MM.1S (cell line): ENCODE measurements around the gene SLC37A1.

Experiments
- DNase-seq: peaks from one replicate; pipeline ENCODE4 v3.0.0-alpha.2; 2015
- H2AFZ ChIP-seq: fragments of 300-600 bp; sonication (generic); 2 replicates; pipeline ENCODE4 v1.6.0; 2016; ENCODE audit warnings: antibody characterized with exemption, low read length
- H3F3A ChIP-seq: fragments of 300-600 bp; sonication (generic); 2 replicates; pipeline ENCODE4 v1.6.1; 2016; ENCODE audit warnings: mild to moderate bottlenecking, antibody characterized with exemption, low read length, moderate library complexity, mixed read lengths; ENCODE audit not compliant: insufficient read depth
- H3K27ac ChIP-seq: fragments of 300-600 bp; sonication (generic); 2 replicates; pipeline ENCODE4 v1.5.1; 2016; ENCODE audit warnings: mild to moderate bottlenecking, low read length
- H3K27me3 ChIP-seq: fragments of 300-600 bp; sonication (generic); replicated peaks from 2 replicates; pipeline ENCODE4 v1.6.0; 2016; ENCODE audit warnings: low read length; ENCODE audit not compliant: insufficient read depth
- H3K36me3 ChIP-seq: fragments of 300-600 bp; sonication (generic); replicated peaks from 2 replicates; pipeline ENCODE4 v1.6.1; 2016; ENCODE audit warnings: mild to moderate bottlenecking, low read length, mixed read lengths; ENCODE audit not compliant: insufficient read depth
- H3K4me1 ChIP-seq: fragments of 300-600 bp; sonication (generic); 2 replicates; pipeline ENCODE4 v1.6.1; 2016; ENCODE audit warnings: low read length, mixed read lengths
- H3K4me2 ChIP-seq: fragments of 300-600 bp; sonication (generic); 2 replicates; pipeline ENCODE4 v1.6.0; 2016; ENCODE audit warnings: low read depth, low read length
- H3K4me3 ChIP-seq: fragments of 300-600 bp; sonication (generic); 2 replicates; pipeline ENCODE4 v1.5.1; 2016; ENCODE audit warnings: low read length, mixed read lengths
- H3K79me2 ChIP-seq: fragments of 300-600 bp; sonication (generic); 2 replicates; pipeline ENCODE4 v1.6.1; 2016; ENCODE audit warnings: mixed run types, low read length, mixed read lengths
- H3K9ac ChIP-seq: fragments of 300-600 bp; sonication (generic); 2 replicates; pipeline ENCODE4 v1.6.1; 2016; ENCODE audit warnings: low read length, mixed read lengths
- H3K9me2 ChIP-seq: fragments of 300-600 bp; sonication (generic); replicated peaks from 2 replicates; pipeline ENCODE4 v1.6.1; 2016; ENCODE audit warnings: mild to moderate bottlenecking, low read length, mixed read lengths; ENCODE audit not compliant: insufficient read depth
- H3K9me3 ChIP-seq: fragments of 300-600 bp; sonication (generic); replicated peaks from 2 replicates; pipeline ENCODE4 v1.6.1; 2016; ENCODE audit warnings: mild to moderate bottlenecking, low read length, mixed read lengths; ENCODE audit not compliant: insufficient read depth
- H4K20me1 ChIP-seq: fragments of 300-600 bp; sonication (generic); 2 replicates; pipeline ENCODE4 v1.6.1; 2016; ENCODE audit warnings: mild to moderate bottlenecking, low read length, moderate library complexity, mixed read lengths; ENCODE audit not compliant: insufficient read depth
- EZH2 ChIP-seq: fragments of 300-600 bp; sonication (generic); optimal IDR thresholded peaks from 2 replicates; pipeline ENCODE3; 2017; ENCODE audit warnings: low read depth, mild to moderate bottlenecking, antibody characterized with exemption, low read length, mixed read lengths
- EZH2phosphoT487 ChIP-seq: fragments of 300-600 bp; sonication (generic); IDR thresholded peaks from 2 replicates; pipeline ENCODE4 v1.6.1; 2018; ENCODE audit warnings: antibody characterized with exemption, low read length
- TF ChIP-seq, protein P1 (sequence below): fragments of 300-600 bp; sonication (generic); IDR thresholded peaks from 2 replicates; pipeline ENCODE4 v1.5.1; 2016; ENCODE audit warnings: antibody characterized with exemption, low read length, mixed read lengths

Gene SLC37A1

GRCh38 chr21:42542196-42542595 lies 28.5 kb downstream of the SLC37A1 start:
- Histone ChIP-seq H3K4me2 (no peak overlapping the region), H3F3A (no peaks in the 10 kb centered on the region), H2AFZ (no peak overlapping the region), H3K9ac (no peak overlapping the region), H4K20me1 (no peaks in the 10 kb centered on the region), H3K4me1 (peaks cover 5% of the 10 kb centered on the region; the same call in 1 of the 2 replicates), H3K36me3 (no peaks in the 10 kb centered on the region), H3K4me3 (no peak overlapping the region), H3K9me3 (no peaks in the 10 kb centered on the region), H3K9me2 (no peaks in the 10 kb centered on the region), H3K27me3 (peaks cover 52% of the 10 kb centered on the region), H3K27ac (no peak overlapping the region), H3K79me2 (no peaks in the 10 kb centered on the region)
- no peak for DNase-seq
- TF ChIP-seq EZH2phosphoT487 (no peak), EZH2 (no peak)
- TF ChIP-seq, protein P1, sequence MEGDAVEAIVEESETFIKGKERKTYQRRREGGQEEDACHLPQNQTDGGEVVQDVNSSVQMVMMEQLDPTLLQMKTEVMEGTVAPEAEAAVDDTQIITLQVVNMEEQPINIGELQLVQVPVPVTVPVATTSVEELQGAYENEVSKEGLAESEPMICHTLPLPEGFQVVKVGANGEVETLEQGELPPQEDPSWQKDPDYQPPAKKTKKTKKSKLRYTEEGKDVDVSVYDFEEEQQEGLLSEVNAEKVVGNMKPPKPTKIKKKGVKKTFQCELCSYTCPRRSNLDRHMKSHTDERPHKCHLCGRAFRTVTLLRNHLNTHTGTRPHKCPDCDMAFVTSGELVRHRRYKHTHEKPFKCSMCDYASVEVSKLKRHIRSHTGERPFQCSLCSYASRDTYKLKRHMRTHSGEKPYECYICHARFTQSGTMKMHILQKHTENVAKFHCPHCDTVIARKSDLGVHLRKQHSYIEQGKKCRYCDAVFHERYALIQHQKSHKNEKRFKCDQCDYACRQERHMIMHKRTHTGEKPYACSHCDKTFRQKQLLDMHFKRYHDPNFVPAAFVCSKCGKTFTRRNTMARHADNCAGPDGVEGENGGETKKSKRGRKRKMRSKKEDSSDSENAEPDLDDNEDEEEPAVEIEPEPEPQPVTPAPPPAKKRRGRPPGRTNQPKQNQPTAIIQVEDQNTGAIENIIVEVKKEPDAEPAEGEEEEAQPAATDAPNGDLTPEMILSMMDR = no peak

DNA sequence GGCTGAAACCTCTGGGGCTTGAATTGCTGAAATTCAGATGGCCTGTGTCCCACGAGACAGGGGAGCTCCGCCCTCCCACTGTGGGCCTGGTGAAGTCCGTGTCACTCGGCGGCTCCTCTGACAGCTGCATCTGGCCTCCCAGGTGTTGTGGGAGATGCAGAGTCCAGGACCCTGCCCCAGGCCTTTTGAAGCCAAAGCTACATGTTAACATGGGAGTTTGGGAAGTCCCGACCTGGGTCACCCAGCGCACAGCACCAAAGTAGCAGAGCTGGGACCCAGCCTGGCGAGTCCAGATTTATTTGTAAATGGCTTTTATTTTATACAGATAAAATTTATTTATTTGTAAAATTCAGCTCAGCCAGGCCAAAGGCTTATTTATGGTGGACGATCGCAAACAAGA lies 28.9 kb downstream of the SLC37A1 start:
- H3K27me3 ChIP-seq = peaks cover 52% of the 10 kb centered on the region
- H3K79me2 ChIP-seq = no peaks in the 10 kb centered on the region
- H3K4me3 ChIP-seq = no peak overlapping the region
- H3K9me2 ChIP-seq = no peaks in the 10 kb centered on the region
- H4K20me1 ChIP-seq = no peaks in the 10 kb centered on the region
- H3K4me1 ChIP-seq = peaks cover 5% of the 10 kb centered on the region; the same call in 1 of the 2 replicates
- no peak for DNase-seq
- H2AFZ ChIP-seq = no peak overlapping the region
- H3K36me3 ChIP-seq = no peaks in the 10 kb centered on the region
- H3F3A ChIP-seq = no peaks in the 10 kb centered on the region
- TF ChIP-seq EZH2 (no peak), EZH2phosphoT487 (no peak)
- TF ChIP-seq, protein P1 = no peak
- H3K9me3 ChIP-seq = no peaks in the 10 kb centered on the region
- no peak overlapping the region for H3K9ac ChIP-seq
- H3K4me2 ChIP-seq = no peak overlapping the region
- no peak overlapping the region for H3K27ac ChIP-seq

- no peaks in the 10 kb centered on the region for H3K79me2 ChIP-seq
- peaks cover 5% of the 10 kb centered on the region; the same call in 1 of the 2 replicates for H3K4me1 ChIP-seq
- no peak overlapping the region for H3K4me2 ChIP-seq
- H3K27me3 ChIP-seq = peaks cover 50% of the 10 kb centered on the region
- no peak overlapping the region for H3K4me3 ChIP-seq
- H4K20me1 ChIP-seq = no peaks in the 10 kb centered on the region
- no peak overlapping the region for H3K27ac ChIP-seq
- no peak overlapping the region for H3K9ac ChIP-seq
- no peaks in the 10 kb centered on the region for H3F3A ChIP-seq
- H3K9me2 ChIP-seq = no peaks in the 10 kb centered on the region
- DNase-seq = no peak
- H3K36me3 ChIP-seq = no peaks in the 10 kb centered on the region
- H3K9me3 ChIP-seq = no peaks in the 10 kb centered on the region
- H2AFZ ChIP-seq = no peak overlapping the region
- TF ChIP-seq EZH2 (no peak), EZH2phosphoT487 (no peak)
- TF ChIP-seq, protein P1 = no peak
These were observed 29.6 kb downstream of the SLC37A1 start for GRCh38 chr21:42543106-42543847.
